ENCODE results near the gene KCNQ1.

DNA sequence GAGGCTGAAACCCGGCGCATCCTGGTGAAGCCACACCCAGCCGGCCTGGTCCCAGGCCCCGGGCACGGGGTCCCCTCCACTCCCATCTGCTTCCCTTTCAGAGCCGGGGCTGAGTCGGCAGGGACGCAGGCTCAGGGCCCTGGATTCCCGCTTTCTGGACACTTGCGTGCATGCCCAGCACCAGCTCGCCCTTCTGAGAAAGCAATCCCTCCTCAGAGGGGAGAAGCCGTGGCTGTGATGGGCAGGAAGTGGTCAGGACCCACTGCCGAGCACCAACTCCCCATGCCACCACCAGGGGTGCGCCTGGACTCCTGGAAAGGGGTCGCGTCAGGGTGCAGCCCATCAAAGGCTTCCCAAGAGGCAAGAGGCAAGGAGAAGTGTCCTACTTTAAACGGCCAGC is 425.7 kb downstream of the KCNQ1 start:
- TF ChIP-seq, protein P1, sequence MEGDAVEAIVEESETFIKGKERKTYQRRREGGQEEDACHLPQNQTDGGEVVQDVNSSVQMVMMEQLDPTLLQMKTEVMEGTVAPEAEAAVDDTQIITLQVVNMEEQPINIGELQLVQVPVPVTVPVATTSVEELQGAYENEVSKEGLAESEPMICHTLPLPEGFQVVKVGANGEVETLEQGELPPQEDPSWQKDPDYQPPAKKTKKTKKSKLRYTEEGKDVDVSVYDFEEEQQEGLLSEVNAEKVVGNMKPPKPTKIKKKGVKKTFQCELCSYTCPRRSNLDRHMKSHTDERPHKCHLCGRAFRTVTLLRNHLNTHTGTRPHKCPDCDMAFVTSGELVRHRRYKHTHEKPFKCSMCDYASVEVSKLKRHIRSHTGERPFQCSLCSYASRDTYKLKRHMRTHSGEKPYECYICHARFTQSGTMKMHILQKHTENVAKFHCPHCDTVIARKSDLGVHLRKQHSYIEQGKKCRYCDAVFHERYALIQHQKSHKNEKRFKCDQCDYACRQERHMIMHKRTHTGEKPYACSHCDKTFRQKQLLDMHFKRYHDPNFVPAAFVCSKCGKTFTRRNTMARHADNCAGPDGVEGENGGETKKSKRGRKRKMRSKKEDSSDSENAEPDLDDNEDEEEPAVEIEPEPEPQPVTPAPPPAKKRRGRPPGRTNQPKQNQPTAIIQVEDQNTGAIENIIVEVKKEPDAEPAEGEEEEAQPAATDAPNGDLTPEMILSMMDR (optimal IDR thresholded peaks at IDR 0.05 in 1 of 3, IDR thresholded peaks at IDR 0.05 in 1 of 3, conservative IDR thresholded peaks at IDR 0.05 in 1 of 3; ENCODE audit: extremely low read depth in 1 of 3, insufficient read depth in 2 of 3, low read length in 3 of 3) = no peak
- TF ChIP-seq EZH2 (IDR thresholded peaks at IDR 0.05; ENCODE audit: low read length) = no peak

Data from keratinocyte (primary cell).